HFF-Myc (cell line): ENCODE measurements around the gene ZNF606.
A peak's percentile ranks its signal among the peaks of the same experiment; 100 is the strongest.

Experiments
- DNase-seq: peaks from one replicate; pipeline ENCODE4 v3.0.0-alpha.2; 2011; ENCODE audit warnings: low read depth; ENCODE audit errors: extremely low read depth
- H3K4me3 ChIP-seq: replicated peaks from 2 replicates; pipeline ENCODE4 v1.5.1; 2011; ENCODE audit warnings: low read depth, mild to moderate bottlenecking, control low read depth, low read length
- TF ChIP-seq, protein P1 (sequence below): IDR thresholded peaks from 2 replicates; pipeline ENCODE4 v1.5.1; 2012; ENCODE audit warnings: mild to moderate bottlenecking, low read depth, low read length, control low read depth; ENCODE audit errors: missing control alignments

Gene ZNF606

DNA sequence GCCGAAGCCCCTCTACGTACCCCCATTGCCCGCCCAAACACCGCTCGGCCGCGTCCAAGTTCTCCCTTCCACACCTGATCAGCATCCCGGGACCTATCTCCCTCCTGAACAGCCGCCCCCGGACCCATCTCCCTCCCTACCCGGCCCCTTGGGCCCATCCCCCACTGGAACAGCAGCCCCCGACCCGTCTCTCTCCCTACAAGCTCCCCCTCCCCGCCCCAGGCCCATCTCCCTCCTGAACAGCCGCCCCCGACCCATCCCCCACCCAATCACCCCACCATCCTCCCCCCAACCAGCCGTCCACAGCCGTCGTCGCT is 31.8 kb upstream of the ZNF606 start:
- no peak overlapping the region for H3K4me3 ChIP-seq
- no peak for DNase-seq
- TF ChIP-seq, protein P1, sequence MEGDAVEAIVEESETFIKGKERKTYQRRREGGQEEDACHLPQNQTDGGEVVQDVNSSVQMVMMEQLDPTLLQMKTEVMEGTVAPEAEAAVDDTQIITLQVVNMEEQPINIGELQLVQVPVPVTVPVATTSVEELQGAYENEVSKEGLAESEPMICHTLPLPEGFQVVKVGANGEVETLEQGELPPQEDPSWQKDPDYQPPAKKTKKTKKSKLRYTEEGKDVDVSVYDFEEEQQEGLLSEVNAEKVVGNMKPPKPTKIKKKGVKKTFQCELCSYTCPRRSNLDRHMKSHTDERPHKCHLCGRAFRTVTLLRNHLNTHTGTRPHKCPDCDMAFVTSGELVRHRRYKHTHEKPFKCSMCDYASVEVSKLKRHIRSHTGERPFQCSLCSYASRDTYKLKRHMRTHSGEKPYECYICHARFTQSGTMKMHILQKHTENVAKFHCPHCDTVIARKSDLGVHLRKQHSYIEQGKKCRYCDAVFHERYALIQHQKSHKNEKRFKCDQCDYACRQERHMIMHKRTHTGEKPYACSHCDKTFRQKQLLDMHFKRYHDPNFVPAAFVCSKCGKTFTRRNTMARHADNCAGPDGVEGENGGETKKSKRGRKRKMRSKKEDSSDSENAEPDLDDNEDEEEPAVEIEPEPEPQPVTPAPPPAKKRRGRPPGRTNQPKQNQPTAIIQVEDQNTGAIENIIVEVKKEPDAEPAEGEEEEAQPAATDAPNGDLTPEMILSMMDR: no peak

DNA sequence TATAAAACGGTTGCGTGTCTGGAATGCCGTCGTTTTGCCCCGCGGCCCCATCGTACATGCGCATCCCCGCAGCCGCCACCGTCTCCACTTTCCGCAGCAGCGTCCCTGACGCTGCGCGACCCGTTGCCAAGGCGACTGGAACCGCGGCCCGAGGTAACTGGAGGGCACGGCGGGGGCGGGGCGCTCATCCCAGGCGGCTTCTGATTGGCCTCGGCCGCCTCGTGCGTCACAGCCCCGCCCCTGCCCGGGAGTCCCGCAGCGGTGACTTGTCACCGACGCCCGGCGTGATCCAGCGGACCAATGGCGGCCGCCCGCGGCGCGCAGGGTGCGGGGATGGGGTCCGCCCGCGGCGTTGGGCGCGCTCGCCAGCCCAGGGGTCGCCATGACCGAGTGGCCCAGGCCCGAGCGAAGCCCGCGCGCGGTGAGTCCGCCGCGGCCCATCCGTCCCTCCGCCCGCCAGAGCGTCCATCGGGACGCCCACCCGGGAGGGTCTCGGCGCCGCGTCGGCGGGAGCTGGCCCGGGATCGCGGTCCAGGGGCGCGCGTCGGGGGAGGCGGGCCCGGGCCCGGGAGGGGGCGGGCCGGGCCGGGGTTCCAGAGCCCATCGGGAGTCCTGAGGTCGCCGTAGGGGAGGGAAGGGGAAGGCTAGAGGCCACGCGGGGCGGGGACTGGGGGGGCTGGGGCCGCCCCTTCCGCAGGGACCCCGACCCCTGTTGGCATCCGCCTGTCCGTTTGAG is 31.3 kb upstream of the ZNF606 start, which contains the start of gene ZSCAN1:
TSS of gene ZSCAN1 (plus strand) at position 285 of the 736 bp plus-strand sequence. CDS start 3,812 bp downstream, outside the sequence.
- H3K4me3 ChIP-seq: no peak within 1 kb of the TSS
- no peak for DNase-seq
- TF ChIP-seq, protein P1: no peak

DNA sequence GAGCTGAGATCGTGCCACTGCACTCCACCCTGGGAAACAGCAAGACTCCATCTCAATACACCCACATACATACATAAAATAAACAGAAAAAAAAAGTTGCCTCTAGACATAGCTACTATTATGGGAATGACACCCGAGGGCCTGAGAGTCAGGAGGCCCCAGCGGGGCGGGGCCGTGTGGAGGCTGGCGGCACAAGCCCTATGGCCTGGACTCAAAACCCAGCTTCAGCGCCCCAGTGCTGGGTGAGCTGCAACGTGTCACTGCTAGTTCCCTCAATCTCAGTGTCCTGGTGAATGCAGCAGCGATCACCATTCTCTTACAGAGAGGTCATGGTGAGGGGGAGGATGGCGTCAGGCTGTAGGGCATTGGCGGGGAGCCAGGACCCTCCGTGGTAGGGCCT is 22.0 kb upstream of the ZNF606 start:
- no peak overlapping the region for H3K4me3 ChIP-seq
- DNase-seq: no peak
- TF ChIP-seq, protein P1: no peak

DNA sequence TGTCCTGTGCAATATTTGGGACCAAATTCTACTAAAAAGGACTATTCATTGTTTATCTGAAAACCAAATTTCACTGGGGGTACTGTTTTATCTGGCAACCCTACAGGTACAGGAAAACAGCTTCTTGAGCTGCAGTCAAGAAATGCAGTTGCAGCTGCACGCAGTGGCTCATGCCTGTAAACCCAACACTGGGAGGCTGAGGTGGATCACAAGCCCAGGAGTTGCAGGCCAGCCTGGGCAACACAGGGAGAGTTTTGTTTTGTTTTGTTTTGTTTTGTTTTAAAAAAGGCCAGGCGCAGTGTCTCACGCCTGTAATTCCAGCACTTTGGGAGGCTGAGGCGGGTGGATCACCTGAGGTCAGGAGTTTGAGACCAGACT is 19.7 kb upstream of the ZNF606 start:
- TF ChIP-seq, protein P1: no peak
- DNase-seq: no peak
- no peak overlapping the region for H3K4me3 ChIP-seq

DNA sequence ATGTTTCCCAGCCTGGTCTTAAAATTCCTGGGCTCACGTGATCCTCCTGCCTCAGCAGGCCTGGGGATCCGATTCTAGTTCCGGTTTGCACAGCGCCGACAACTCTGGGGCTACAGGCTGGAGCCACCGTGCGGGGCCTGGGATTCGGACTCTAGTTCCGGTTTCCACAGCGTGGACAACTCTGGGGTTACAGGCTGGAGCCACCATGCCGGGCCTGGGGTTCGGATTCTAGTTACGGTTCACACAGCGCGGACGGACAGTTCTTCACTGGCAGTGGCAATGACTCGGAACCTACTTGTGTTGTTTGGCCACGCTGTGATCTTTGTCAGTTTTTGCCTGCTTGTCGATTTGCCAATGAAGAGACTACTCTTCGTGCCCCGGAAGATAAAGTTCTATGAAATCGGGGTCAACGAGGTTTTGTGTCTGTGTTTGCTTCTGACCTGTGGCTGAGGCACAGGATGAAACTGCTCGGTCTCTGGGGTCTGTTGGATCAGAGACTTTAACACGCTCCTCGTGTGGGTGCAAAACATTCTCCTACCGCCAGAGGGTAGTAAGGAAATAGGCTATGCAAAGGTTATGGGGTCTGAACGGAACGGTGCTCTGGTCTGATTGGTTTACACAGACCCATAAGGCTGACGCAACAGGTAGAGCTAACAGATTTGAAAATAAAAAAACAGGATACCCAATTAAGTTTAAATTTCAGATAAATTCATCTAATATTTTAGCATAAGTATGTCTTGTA is 19.1 kb upstream of the ZNF606 start:
- TF ChIP-seq, protein P1: peak; percentile 30
- no peak overlapping the region for H3K4me3 ChIP-seq
- no peak for DNase-seq

DNA sequence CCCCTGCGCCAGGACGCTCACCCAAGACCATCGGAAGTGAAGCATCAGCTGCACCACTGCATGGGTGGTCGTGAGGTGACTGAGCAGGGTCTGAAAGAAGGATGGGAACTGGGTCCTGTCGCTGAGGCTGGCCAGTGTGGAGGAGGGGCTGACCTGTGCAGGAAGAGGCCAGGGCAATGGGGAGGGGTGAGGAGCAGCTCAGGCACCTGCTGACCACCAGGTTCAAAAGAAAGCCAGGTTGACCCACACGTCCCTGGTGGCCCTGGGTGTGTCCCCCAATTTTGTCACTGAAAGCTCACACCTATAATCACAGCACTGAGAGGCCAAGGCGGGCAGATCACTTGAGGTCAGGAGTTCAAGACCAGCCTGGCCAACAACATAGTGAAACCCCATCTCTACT is 17.5 kb upstream of the ZNF606 start:
- TF ChIP-seq, protein P1: no peak
- DNase-seq: no peak
- no peak overlapping the region for H3K4me3 ChIP-seq
